Left renal cortex interstitium (tissue), 4 donors: ENCODE results near the gene FAM13B. TPM values are rescaled to one million over a fixed set of nuclear protein-coding genes. Genes with fewer than 3 reads are reported as not detected.
"Not testable (repeated sequence)": the region's sequence is repeated elsewhere in the genome, so short reads cannot be mapped to it uniquely, and the experiment has no call there.

ENCODE experiments used
- DNase-seq, 4 donors: peaks; one replicate each; pipeline ENCODE4 v3.0.0-alpha.2; 2013; ENCODE audit warnings: low read depth in 4 of 4, low spot score in 2 of 4, missing footprints in 1 of 4
- polyA plus RNA-seq, 4 donors: library from polyadenylated mRNA; unstranded; fragments of 120-200 nt; gene quantifications; one replicate each; pipeline ENCODE4 v1.2.1, GENCODE V29; 2013; ENCODE audit not compliant: insufficient read length in 4 of 4

FAM13B gene
- polyA plus RNA-seq, 4 donors, result 49.0 to 63.4 (median 52.1) TPM

DNA sequence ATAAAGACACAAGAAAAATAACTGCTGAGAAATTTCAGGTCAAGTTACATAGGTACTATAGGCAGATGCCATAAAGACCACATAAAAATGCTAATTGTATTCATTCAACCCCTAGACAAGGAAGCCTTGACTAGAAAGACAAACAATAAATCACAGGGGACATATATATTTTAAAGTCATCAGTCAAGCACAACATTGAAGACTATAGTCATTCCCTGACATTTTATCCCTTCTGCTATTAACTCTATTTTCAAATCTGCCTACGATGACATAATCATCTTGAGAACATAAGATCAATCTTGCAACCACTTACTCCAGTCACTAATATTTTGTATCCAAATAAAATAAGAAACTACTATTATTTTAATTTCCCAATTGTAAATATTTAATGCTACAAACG is 38.3 kb downstream of the FAM13B start:
- no peak for DNase-seq

- no peak for DNase-seq
Measured at GRCh38 chr5:137989419-137989818, 43.5 kb downstream of the FAM13B start.

- no peak for DNase-seq
Measured at GRCh38 chr5:137975208-137975607, 57.7 kb downstream of the FAM13B start.

DNA sequence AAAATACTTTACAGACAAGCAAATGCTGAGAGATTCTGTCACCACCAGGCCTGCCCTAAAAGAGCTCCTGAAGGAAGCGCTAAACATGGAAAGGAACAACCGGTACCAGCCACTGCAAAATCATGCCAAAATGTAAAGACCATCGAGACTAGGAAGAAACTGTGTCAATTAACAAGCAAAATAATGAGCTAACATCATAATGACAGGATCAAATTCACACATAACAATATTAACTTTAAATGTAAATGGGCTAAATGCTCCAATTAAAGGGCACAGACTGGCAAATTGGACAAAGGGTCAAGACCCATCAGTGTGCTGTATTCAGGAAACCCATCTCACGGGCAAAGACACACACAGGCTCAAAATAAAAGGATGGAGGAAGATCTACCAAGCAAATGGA is 62.5 kb downstream of the FAM13B start:
- DNase-seq, result not testable (repeated sequence)

- DNase-seq, result no peak
Measured at GRCh38 chr5:137960819-137961218, 72.1 kb downstream of the FAM13B start.

DNA sequence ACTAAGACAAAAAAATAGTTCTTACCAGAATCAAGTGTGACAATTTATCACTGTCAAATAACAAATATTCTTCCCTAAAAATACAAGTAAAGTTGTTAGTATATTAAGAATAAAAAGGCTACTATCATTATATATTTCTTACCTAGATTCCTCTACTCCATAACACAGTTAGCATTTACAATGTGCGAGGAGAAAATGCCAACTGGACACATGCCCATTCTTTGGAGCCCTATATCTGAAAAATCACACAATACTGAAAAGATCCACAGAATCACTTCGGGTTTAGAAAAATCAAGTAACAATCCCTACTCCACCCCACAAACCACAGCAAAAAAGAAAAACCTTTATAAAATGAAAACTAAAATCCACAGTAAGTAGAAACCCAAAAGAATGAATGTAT is 72.7 kb downstream of the FAM13B start:
- DNase-seq, result no peak

DNA sequence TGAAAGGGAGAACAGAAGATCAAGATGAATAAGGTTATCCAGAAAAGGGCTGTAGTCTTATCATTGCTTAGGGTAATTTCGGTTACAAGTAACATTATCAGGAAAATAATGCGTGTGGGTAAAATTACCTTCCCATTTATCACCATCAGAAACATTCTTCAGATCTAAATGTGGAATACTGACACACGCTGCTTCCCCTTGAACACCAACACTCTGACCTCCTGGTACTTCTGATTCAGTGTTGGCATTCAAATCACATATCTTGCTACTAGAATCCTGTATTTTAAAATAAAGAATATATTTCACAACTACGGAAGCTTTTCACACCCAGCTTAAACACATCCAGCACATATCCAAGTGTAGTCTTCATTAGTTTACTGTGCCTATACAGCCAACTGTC is 73.4 kb downstream of the FAM13B start:
- no peak for DNase-seq

DNA sequence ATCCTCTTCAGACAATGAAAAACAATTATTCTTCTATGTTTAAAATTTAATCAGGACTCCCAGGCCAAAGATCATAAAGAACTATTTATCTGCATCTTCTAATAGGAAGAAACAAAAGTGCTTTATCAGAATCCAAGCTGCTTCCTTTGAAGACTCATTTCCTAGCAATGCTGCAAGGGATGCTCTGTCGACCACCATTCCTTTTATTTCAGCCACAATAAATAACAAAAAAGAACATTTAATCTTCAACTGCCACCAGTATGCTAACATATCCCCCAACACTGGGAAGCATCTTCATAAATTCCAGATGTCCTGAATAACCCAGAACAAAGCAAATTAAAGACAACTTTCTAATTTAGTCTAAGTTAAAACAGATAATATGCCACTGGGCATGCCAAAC is 74.9 kb downstream of the FAM13B start:
- DNase-seq, result no peak

GRCh38 chr5:137954131-137954879 is 78.6 kb downstream of the FAM13B start:
- no peak for DNase-seq

DNA sequence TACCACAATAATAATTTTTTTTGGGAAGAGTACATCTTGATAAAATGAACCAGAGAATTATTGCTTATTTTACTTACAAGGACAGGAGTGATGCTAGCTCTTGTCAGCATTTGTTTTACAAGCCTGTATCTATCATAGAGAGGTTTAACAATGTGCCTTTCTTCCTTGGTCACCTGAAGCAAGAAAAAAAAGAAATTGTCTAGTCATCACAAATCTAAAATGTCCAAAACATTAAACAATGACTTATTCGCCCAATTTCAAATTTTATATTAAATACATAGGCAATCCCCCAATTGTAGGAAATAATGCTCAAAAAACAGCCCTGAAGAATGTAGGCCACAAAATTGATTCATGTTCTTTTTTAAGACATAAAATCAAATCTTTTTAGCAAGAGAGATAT is 87.1 kb downstream of the FAM13B start:
- DNase-seq, result no peak

DNA sequence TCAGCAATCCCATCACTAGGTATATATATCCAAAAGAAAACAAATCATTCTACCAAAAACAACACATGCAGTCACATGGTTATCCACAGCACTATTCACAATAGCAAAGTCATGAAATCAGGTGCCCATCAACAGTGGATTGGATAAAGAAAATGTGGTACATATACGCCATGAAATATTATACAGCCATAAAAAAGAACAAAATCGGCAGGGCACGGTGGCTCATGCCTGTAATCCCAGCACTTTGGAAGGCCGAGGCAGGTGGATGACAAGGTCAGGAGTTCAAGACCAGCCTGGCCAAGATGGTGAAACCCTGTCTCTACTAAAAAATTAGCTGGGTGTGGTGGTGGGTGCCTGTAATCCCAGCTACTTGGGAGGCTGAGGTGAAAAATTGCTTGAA is 88.6 kb downstream of the FAM13B start:
- not testable (repeated sequence) for DNase-seq

DNA sequence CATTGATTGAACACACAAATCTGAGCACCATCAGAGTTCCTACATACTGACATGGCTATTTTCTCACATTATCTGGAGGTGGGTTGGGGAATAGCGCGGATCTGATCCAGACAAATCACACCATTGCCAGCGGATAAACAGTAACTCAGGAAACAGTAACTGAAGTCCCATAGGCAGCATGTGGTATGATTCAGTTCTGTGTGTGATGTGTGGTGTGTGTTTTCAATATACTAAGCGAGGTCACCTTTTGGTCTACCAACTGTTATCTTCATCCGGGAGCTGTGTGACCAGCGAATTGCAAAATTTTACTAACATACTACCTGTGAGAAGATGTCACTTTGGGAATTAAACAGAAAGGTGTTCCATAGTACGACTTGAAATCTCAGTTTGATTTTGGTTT is 93.5 kb downstream of the FAM13B start:
- no peak for DNase-seq

DNA sequence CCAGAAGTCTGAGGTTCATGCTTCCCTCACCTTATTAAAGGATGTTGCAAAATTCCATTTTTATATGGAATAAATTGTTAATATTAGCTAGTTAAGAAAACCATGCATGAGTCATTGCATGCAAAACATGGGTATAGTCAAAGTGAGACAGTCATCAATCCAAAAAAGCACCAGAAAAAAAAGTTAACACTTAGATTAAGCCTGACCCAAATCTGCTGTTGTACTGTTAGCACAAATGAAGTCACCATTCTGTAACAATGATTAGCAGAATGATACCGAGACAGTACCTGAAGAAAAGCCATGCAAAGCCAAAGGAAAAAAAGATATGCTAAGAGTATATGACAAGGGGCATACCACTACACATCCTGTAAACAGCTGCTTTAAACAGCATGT is 94.1 kb downstream of the FAM13B start:
- no peak for DNase-seq

GRCh38 chr5:137937994-137938750 is 94.7 kb downstream of the FAM13B start:
- DNase-seq, result no peak

DNA sequence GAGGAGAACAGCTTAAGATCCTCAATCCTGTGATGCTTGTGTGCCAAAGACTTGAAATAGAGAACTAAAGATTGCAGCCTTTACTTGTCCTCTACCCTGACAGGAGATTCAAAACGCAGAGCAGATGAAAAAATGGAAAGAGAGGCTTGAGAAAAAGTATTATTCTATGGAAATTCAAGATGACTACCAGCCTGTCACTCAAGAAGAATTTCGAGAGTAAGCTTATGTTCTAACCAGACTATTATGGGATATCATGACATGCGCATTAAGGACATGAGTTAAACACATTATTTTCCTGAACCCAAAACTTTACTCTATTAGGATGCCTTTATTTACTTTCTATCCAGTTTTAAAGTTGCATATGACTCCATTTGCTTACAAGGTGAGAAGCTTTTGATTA is 97.2 kb downstream of the FAM13B start:
- DNase-seq, result no peak

- DNase-seq, result no peak
Measured at GRCh38 chr5:137935190-137935589, 97.7 kb downstream of the FAM13B start.

- DNase-seq, result no peak
Measured at GRCh38 chr5:137933491-137933911, 99.4 kb downstream of the FAM13B start.

DNA sequence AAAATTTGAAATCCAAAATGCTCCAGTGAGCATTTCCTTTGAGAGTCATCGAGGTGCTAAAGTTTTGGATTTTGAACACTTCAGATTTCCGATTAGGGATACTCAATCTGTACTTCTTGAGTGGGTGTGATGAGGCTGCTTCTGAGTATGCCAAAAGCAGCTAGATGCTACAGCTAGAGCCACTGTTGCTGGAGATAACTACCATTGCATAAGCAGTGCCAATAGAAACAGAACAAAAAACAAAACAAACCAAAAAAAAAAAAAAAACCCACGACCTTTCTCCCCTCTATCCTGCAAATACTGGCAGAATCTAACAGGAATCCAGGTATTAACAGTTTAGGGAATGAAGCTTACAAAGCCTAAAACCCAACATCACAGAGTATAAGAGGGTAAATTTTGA is 100.1 kb downstream of the FAM13B start:
- DNase-seq, result no peak

GRCh38 chr5:137923856-137924255 is 109.0 kb downstream of the FAM13B start:
- no peak for DNase-seq

DNA sequence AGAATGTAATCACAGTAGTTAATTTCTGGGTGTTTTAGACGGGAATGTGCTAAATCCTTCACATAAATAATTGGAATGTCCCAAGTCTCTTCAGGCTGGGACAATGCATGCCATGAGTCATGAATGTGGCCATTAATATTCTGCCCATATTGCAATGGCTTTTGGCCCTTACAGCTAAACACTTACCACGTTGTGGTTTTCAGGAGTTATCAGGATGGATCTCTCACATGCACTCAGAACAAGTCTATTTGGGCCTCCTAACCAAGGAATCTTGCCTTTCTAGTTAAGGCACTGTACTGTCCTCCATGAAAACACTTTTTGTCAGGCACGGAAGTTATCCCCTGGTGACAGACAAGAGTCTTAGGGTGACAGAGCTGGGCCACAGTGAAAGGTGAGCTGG is 110.9 kb downstream of the FAM13B start:
- DNase-seq, result no peak

GRCh38 chr5:137916923-137917322 is 116.0 kb downstream of the FAM13B start:
- DNase-seq, result no peak

DNA sequence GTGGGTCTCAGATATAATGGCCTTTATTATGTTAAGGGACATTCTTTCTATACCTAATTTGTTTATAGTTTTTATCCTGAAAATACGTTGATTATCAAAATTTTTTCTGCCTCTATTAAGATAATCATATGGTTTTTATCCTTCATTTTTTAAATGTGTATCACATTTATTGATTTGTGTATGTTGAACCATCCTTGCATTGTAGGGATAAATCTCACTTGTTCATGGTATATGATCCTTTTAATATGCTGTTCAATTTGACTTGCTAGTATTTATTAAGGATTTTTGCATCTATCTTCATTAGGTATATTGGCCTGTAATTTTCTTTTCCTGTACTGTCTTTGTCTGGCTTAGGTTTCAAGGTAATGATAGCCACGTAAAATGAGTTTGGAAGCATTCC is 118.1 kb downstream of the FAM13B start:
- DNase-seq, result no peak
